ENCODE data around the gene HSPA12B.

Gene HSPA12B

DNA sequence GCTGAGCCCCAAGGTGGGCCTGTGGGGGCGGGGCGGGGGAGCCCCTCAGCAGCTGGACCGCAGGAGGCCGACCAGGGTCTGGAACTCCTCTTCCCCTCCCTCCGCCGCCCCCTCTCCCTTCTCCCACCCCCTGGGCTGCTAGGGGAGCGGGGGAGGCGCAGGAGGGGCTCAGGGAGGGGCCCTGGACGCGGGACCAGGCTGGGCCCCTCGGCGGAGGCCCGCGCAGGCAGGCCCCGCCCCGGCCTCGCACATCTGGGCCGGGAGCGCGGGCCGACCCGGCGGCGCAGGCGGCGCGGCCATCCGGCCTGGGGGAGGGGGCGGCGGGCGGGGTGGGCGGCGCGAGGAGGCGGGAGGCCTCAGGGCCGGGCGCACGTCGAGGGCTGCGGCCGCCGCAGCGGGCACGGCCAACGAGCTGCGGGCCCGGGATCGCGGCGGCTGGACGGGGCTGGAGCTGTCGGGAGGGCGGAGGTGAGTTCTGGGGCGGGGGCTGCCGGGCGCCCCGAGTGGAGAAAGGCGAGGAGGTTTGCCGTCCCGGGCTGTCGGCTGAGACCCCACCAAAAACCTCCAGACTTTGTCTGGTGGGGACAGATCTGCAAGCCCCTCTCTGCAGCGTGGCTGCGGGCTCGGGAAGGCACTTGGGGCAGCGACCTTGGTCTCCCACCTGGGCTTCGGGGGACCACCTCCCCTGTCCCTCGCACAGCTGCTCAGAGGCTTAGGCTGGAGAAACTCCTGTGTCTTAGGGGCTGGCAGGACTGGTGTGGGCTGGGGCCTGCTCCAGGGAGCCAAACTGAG lies at the start of gene HSPA12B:
HSPA12B (plus strand) TSS at position 359 of the 792 bp plus-strand sequence. CDS start 5,990 bp downstream, outside the sequence.
- no peak for TF ChIP-seq TAF1 (IDR thresholded peaks at IDR 0.05; ENCODE audit: low read depth)
- no peak for TF ChIP-seq TCF12 (IDR thresholded peaks at IDR 0.05; ENCODE audit: low read depth)
- TF ChIP-seq, protein P1, sequence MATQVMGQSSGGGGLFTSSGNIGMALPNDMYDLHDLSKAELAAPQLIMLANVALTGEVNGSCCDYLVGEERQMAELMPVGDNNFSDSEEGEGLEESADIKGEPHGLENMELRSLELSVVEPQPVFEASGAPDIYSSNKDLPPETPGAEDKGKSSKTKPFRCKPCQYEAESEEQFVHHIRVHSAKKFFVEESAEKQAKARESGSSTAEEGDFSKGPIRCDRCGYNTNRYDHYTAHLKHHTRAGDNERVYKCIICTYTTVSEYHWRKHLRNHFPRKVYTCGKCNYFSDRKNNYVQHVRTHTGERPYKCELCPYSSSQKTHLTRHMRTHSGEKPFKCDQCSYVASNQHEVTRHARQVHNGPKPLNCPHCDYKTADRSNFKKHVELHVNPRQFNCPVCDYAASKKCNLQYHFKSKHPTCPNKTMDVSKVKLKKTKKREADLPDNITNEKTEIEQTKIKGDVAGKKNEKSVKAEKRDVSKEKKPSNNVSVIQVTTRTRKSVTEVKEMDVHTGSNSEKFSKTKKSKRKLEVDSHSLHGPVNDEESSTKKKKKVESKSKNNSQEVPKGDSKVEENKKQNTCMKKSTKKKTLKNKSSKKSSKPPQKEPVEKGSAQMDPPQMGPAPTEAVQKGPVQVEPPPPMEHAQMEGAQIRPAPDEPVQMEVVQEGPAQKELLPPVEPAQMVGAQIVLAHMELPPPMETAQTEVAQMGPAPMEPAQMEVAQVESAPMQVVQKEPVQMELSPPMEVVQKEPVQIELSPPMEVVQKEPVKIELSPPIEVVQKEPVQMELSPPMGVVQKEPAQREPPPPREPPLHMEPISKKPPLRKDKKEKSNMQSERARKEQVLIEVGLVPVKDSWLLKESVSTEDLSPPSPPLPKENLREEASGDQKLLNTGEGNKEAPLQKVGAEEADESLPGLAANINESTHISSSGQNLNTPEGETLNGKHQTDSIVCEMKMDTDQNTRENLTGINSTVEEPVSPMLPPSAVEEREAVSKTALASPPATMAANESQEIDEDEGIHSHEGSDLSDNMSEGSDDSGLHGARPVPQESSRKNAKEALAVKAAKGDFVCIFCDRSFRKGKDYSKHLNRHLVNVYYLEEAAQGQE (IDR thresholded peaks at IDR 0.05; ENCODE audit: low read depth): no peak
- TF ChIP-seq NFIC (IDR thresholded peaks at IDR 0.05): no peak
- TF ChIP-seq CEBPB (IDR thresholded peaks at IDR 0.05): no peak

DNA sequence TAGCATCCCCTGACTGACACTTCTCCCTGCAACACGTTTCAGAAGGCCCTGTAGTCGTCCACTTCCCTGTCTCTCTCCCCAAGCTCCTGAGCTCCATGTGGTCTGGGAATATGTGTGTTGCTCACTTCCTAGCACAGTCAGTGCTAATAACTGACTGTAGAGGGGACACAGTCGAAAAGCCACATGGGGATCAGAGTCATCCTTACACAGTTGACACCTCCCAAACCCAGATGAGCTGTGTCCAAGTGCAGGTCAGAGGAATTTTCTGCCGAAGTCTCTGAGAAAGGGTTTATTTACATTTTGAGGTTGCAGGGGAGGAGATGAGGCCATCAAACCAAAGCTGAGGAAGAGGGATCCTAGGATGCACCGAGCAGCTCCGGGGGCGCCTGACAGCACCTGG lies 47.1 kb upstream of the HSPA12B start:
- TF ChIP-seq EGR1 (IDR thresholded peaks at IDR 0.05) (no peak), EP300 (IDR thresholded peaks at IDR 0.05; ENCODE audit: borderline replicate concordance) (no peak), FOXM1 (IDR thresholded peaks at IDR 0.05; ENCODE audit: borderline replicate concordance, low read depth) (no peak), TEAD4 (IDR thresholded peaks at IDR 0.05) (no peak), CREB1 (IDR thresholded peaks at IDR 0.05; ENCODE audit: low read depth) (no peak), RAD21 (IDR thresholded peaks at IDR 0.05; ENCODE audit: low read depth) (no peak), CEBPB (IDR thresholded peaks at IDR 0.05) (no peak), USF1 (IDR thresholded peaks at IDR 0.05) (no peak), ZBTB7A (IDR thresholded peaks at IDR 0.05; ENCODE audit: low read depth) (no peak), MAX (IDR thresholded peaks at IDR 0.05) (no peak), YY1 (IDR thresholded peaks at IDR 0.05; ENCODE audit: low read depth) (no peak), NFIC (IDR thresholded peaks at IDR 0.05) (no peak)
- TF ChIP-seq, protein P1 (IDR thresholded peaks at IDR 0.05; ENCODE audit: low read depth): no peak

DNA sequence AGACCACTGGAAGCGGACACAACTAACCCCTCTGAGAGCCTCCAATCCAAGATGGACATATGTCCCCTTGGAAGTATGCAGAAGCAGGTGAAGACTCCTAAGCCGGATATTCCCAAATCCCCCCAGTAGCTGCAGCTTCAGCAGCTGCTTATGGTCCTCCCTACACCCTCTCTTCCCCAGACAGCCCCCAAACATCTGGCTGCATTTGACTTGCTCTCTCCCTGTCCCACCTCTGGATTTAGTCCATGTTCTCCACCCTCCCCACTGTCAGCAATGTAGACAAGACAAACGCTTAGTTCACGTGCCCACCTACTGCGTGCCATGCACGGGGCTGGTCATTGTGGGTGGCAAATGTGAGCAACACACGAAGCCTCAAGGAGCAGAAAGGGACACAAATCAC lies 46.1 kb upstream of the HSPA12B start:
- TF ChIP-seq EGR1 (IDR thresholded peaks at IDR 0.05): no peak
- no peak for TF ChIP-seq TEAD4 (IDR thresholded peaks at IDR 0.05)
- no peak for TF ChIP-seq CEBPB (IDR thresholded peaks at IDR 0.05)
- no peak for TF ChIP-seq EP300 (IDR thresholded peaks at IDR 0.05; ENCODE audit: borderline replicate concordance)
- TF ChIP-seq TCF12 (IDR thresholded peaks at IDR 0.05; ENCODE audit: low read depth): no peak
- TF ChIP-seq USF1 (IDR thresholded peaks at IDR 0.05): no peak
- TF ChIP-seq RAD21 (IDR thresholded peaks at IDR 0.05; ENCODE audit: low read depth): no peak
- TF ChIP-seq, protein P1 (IDR thresholded peaks at IDR 0.05; ENCODE audit: low read depth): no peak

GRCh38 chr20:3686867-3687321 lies 45.6 kb upstream of the HSPA12B start:
- TF ChIP-seq YY1 (IDR thresholded peaks at IDR 0.05; ENCODE audit: low read depth): 0 out of 2 replicates have a peak, but pooled peaks have one; percentile 36
- TF ChIP-seq TEAD4 (IDR thresholded peaks at IDR 0.05): peak; percentile 74
- peak; percentile 45 for TF ChIP-seq MAX (IDR thresholded peaks at IDR 0.05)
- TF ChIP-seq TCF12 (IDR thresholded peaks at IDR 0.05; ENCODE audit: low read depth): peak; percentile 59
- TF ChIP-seq, protein P1 (IDR thresholded peaks at IDR 0.05; ENCODE audit: low read depth): no peak
- TF ChIP-seq NFIC (IDR thresholded peaks at IDR 0.05): peak; percentile 71
- no peak for TF ChIP-seq EGR1 (IDR thresholded peaks at IDR 0.05)
- TF ChIP-seq ZBTB7A (IDR thresholded peaks at IDR 0.05; ENCODE audit: low read depth): 0 out of 2 replicates have a peak, but pooled peaks have one; percentile 32
- TF ChIP-seq TAF1 (IDR thresholded peaks at IDR 0.05; ENCODE audit: low read depth): no peak
- 0 out of 2 replicates have a peak, but pooled peaks have one; percentile 48 for TF ChIP-seq USF1 (IDR thresholded peaks at IDR 0.05)
- TF ChIP-seq CREB1 (IDR thresholded peaks at IDR 0.05; ENCODE audit: low read depth): no peak
- TF ChIP-seq EP300 (IDR thresholded peaks at IDR 0.05; ENCODE audit: borderline replicate concordance): peak; percentile 53; the same call in 1 of the 2 replicates
- no peak for TF ChIP-seq FOXM1 (IDR thresholded peaks at IDR 0.05; ENCODE audit: borderline replicate concordance, low read depth)
- peak; percentile 96 for TF ChIP-seq CEBPB (IDR thresholded peaks at IDR 0.05)
- TF ChIP-seq RAD21 (IDR thresholded peaks at IDR 0.05; ENCODE audit: low read depth): no peak; the same call in 1 of the 2 replicates
